Upper lobe of right lung (tissue), 1 donor: Measurements from ENCODE around the gene SLC10A7. TPM values are rescaled to one million over a fixed set of nuclear protein-coding genes. Genes with fewer than 3 reads are reported as not detected.

Experiments
- ATAC-seq: fragments of 200-7000 bp; cut with Tn5 transposase; one replicate; pipeline ENCODE4 v1.9.1; 2020; ENCODE audit warnings: mild to moderate bottlenecking, moderate library complexity
- DNase-seq: peaks from one replicate; pipeline ENCODE4 v3.0.0-alpha.2; 2020
- H3K27ac ChIP-seq: fragments of 200-600 bp; one replicate; pipeline ENCODE4 v1.8.0; 2022
- H3K27me3 ChIP-seq: fragments of 200-600 bp; one replicate; pipeline ENCODE4 v1.8.0; 2022; ENCODE audit warnings: mild to moderate bottlenecking
- H3K36me3 ChIP-seq: fragments of 200-600 bp; one replicate; pipeline ENCODE4 v1.8.0; 2022
- H3K4me1 ChIP-seq: fragments of 200-600 bp; one replicate; pipeline ENCODE4 v1.8.0; 2022
- H3K4me3 ChIP-seq: fragments of 200-600 bp; one replicate; pipeline ENCODE4 v1.8.0; 2022; ENCODE audit warnings: mild to moderate bottlenecking
- H3K9me3 ChIP-seq: fragments of 200-600 bp; one replicate; pipeline ENCODE4 v1.8.0; 2022
- intact Hi-C: fragments of 100-400 bp; cut with DNase I; formaldehyde crosslinking; loops from one replicate; pipeline ENCODE4 v1.11.0; 2022
- total RNA-seq: library from RNA; stranded (reverse); fragmentation: NEBNext Ultra II Directional; extraction: Animal tissue kit (Norgen Biotek cat#: 25700); gene quantifications from one replicate; pipeline ENCODE4 v1.2.1, GENCODE V29; 2021
- TF ChIP-seq, protein P1 (sequence below): fragments of 200-600 bp; IDR thresholded peaks from one replicate; pipeline ENCODE4 v1.8.0; 2022; ENCODE audit warnings: antibody characterized with exemption
- donor health status: DM: no; HTN: yes; CAD: no; lungs with severe emphysema.

SLC10A7 gene
- total RNA-seq, 1 donor from 2014 or later: 19.3 TPM

DNA sequence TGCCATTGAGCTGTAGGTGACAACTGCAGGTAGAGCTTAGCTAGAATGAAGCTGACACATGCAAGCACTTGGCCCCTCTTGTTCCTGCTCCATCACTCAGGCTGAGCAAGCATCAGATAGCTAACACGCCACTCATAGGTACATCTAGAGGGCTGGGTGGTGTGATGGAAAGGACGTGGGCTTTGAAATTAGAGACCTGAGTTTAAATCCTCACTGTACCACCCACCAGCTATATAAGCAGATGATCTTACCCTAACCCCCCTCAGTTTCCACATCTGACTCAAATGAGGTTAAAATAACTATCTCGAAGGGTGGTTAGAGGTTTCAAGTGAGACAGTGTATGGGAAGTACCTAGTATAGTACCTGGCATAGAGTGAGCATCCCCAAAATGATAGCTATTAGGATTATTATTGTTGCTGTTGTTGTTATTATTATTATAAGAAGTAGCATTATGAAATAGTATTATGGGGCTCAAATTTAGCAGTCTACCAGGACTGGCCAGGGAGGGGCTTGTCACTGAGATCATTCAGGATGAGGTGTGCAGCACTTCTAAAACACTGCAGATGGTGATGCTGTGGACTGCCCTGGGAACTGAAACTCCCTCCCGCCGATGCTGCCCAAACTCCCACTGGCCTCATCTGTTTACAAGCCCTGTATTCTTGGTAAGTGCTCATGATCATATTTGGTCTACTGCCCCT lies 248.4 kb downstream of the SLC10A7 start:
- intact Hi-C loops: no loop called here
- no peaks in the 10 kb centered on the region for H3K27me3 ChIP-seq
- no peak for ATAC-seq

DNA sequence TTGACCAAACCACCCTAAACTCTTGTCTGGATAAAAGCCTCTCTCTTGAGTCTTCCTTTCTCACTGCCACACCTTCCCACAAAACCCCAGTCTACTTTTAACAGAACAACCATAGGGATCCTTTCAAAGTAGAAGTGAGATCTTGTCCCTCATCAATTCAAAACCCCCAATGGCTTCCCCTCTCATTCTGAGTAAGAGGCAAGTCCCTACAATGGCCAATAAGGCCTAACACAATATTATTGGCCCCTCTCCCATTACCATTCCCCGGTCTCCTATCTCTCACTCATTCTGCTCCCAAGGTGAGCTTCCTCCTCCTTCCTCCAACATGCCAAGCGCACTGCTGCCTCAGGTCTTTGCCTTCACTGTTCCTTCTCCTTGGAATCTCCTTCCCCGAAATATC lies 250.3 kb downstream of the SLC10A7 start:
- Histone ChIP-seq H3K27ac (no peak overlapping the region), H3K4me3 (no peak overlapping the region), H3K9me3 (no peaks in the 10 kb centered on the region), H3K36me3 (no peaks in the 10 kb centered on the region), H3K4me1 (no peaks in the 10 kb centered on the region), H3K27me3 (no peaks in the 10 kb centered on the region)
- no peak for ATAC-seq
- TF ChIP-seq, protein P1, sequence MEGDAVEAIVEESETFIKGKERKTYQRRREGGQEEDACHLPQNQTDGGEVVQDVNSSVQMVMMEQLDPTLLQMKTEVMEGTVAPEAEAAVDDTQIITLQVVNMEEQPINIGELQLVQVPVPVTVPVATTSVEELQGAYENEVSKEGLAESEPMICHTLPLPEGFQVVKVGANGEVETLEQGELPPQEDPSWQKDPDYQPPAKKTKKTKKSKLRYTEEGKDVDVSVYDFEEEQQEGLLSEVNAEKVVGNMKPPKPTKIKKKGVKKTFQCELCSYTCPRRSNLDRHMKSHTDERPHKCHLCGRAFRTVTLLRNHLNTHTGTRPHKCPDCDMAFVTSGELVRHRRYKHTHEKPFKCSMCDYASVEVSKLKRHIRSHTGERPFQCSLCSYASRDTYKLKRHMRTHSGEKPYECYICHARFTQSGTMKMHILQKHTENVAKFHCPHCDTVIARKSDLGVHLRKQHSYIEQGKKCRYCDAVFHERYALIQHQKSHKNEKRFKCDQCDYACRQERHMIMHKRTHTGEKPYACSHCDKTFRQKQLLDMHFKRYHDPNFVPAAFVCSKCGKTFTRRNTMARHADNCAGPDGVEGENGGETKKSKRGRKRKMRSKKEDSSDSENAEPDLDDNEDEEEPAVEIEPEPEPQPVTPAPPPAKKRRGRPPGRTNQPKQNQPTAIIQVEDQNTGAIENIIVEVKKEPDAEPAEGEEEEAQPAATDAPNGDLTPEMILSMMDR: no peak
- DNase-seq: no peak
- intact Hi-C loops: no loop called here

More for the DNA sequence above, 248.4 kb downstream of the SLC10A7 start:
- DNase-seq: no peak
- Histone ChIP-seq H3K4me3 (no peak overlapping the region), H3K4me1 (no peaks in the 10 kb centered on the region), H3K36me3 (no peaks in the 10 kb centered on the region), H3K27ac (no peak overlapping the region), H3K9me3 (no peaks in the 10 kb centered on the region)
- TF ChIP-seq, protein P1: no peak

DNA sequence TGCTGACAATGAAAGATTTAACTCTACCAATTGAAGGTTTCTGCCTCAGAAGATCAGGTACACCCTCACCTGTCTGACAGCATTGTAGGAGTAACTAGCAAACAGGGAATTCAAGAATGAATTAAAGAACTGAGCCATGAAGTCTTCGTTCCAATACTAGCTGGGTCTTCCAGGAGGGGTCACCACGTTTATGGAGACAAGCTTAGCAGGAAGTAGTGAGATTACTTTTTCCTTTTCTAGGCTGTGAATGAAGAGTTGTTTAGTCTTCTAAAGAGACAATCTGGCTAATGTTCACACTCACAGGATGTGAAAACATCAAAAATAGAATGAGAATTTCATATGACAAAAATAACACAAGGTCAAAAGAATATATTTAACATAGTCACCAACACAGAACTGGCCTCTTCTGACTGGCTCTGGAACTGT lies 252.5 kb downstream of the SLC10A7 start:
- H3K36me3 ChIP-seq: no peaks in the 10 kb centered on the region
- H3K4me3 ChIP-seq: no peak overlapping the region
- no peaks in the 10 kb centered on the region for H3K4me1 ChIP-seq
- TF ChIP-seq, protein P1: no peak
- H3K27me3 ChIP-seq: no peaks in the 10 kb centered on the region
- DNase-seq (no peak), ATAC-seq (no peak)
- intact Hi-C loops: no loop called here
- H3K27ac ChIP-seq: no peak overlapping the region
- no peaks in the 10 kb centered on the region for H3K9me3 ChIP-seq

DNA sequence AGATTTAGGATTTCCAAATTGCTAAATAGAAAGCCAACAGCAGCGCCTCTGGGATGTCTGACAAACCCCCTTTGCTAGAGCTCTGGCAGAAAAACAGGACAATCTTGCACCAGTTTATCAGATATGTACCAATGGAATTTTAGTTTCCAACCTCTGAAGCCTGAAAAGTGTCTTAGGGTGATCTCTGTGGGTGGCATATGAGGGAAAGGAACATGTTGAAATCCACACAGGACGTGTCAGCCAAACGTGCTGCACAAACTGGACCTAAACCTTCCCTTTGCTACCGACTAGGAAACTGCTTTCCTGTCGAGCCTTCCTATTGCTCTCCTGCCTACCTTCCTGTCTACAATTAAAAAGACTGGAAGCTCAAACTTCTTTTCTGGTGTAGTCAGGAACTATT lies 253.9 kb downstream of the SLC10A7 start:
- TF ChIP-seq, protein P1: no peak
- Histone ChIP-seq H3K4me3 (no peak overlapping the region), H3K36me3 (no peaks in the 10 kb centered on the region), H3K9me3 (no peaks in the 10 kb centered on the region), H3K4me1 (no peaks in the 10 kb centered on the region), H3K27me3 (no peaks in the 10 kb centered on the region), H3K27ac (no peak overlapping the region)
- no peak for ATAC-seq
- intact Hi-C loops: no loop called here
- DNase-seq: no peak

DNA sequence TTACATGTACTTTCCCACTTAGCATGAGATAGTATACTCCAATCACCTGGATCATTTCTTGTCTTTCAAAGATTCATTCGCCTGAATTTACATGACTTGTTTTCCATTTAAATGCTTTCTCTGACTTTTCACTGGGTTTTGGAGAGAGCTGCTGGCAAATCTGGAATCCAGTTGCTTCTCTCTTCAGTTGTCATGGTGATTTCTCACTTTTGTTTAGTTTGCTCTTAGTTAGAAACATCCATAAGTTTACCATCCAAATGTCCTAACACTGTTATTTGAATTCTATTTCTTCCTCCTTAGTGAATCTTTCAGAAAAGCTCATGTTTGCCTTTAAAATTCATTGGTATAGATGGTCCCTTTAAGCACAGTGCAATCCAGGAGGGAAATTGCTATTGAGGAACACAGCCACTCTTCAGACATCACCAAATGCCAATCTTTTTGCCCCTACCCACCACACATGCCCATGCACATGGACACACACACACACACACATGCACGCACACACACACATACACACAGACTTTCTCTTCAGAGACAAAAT lies 255.7 kb downstream of the SLC10A7 start:
- TF ChIP-seq, protein P1: no peak
- no peak overlapping the region for H3K4me3 ChIP-seq
- H3K36me3 ChIP-seq: no peaks in the 10 kb centered on the region
- no peak overlapping the region for H3K27ac ChIP-seq
- DNase-seq (no peak), ATAC-seq (no peak)
- no peaks in the 10 kb centered on the region for H3K4me1 ChIP-seq
- no peaks in the 10 kb centered on the region for H3K9me3 ChIP-seq
- intact Hi-C loops: no loop called here
- no peaks in the 10 kb centered on the region for H3K27me3 ChIP-seq
